ENCODE measurements around the gene SYNPO. TPM values are rescaled to one million over a fixed set of nuclear protein-coding genes. Genes with fewer than 3 reads are reported as not detected.
A peak's percentile ranks its signal among the peaks of the same experiment; 100 is the strongest.

SYNPO gene
- total RNA-seq, 1 donor from 2014 or later = 86.6 TPM

- H3K9me3 Mint-ChIP-seq = no peaks in the 10 kb centered on the region
- no peak for DNase-seq (ENCODE audit: low spot score in 2 of 2, unreplicated experiment in 2 of 2)
- peaks cover 60% of the 10 kb centered on the region for H3K4me1 Mint-ChIP-seq
- peak overlapping the region; percentile 47 for H3K27ac Mint-ChIP-seq
- H3K27me3 Mint-ChIP-seq (ENCODE audit: low read depth) = no peaks in the 10 kb centered on the region
- H3K36me3 Mint-ChIP-seq = no peaks in the 10 kb centered on the region
- no peak for TF ChIP-seq CTCF (IDR thresholded peaks at IDR 0.05; ENCODE audit: unreplicated experiment)
- H3K4me3 Mint-ChIP-seq = no peak overlapping the region
Measured at GRCh38 chr5:150616506-150616905, 24.0 kb upstream of the SYNPO start.

GRCh38 chr5:150618163-150618562 lies 22.3 kb upstream of the SYNPO start:
- no peaks in the 10 kb centered on the region for H3K36me3 Mint-ChIP-seq
- no peak for DNase-seq (ENCODE audit: low spot score in 2 of 2, unreplicated experiment in 2 of 2)
- H3K9me3 Mint-ChIP-seq = no peaks in the 10 kb centered on the region
- no peak overlapping the region for H3K4me3 Mint-ChIP-seq
- TF ChIP-seq CTCF (IDR thresholded peaks at IDR 0.05; ENCODE audit: unreplicated experiment) = no peak
- peaks cover 58% of the 10 kb centered on the region for H3K4me1 Mint-ChIP-seq
- H3K27me3 Mint-ChIP-seq (ENCODE audit: low read depth) = no peaks in the 10 kb centered on the region
- H3K27ac Mint-ChIP-seq = peak overlapping the region; percentile 68

GRCh38 chr5:150618588-150619281 lies 21.7 kb upstream of the SYNPO start:
- Mint-ChIP-seq H3K4me3 (no peak overlapping the region), H3K36me3 (no peaks in the 10 kb centered on the region), H3K4me1 (peaks cover 55% of the 10 kb centered on the region), H3K9me3 (no peaks in the 10 kb centered on the region), H3K27me3 (ENCODE audit: low read depth) (no peaks in the 10 kb centered on the region), H3K27ac (peak overlapping the region; percentile 39)
- TF ChIP-seq CTCF (IDR thresholded peaks at IDR 0.05; ENCODE audit: unreplicated experiment) = no peak
- DNase-seq (ENCODE audit: low spot score in 2 of 2, unreplicated experiment in 2 of 2) = no peak

GRCh38 chr5:150619359-150620230 lies 20.9 kb upstream of the SYNPO start:
- Mint-ChIP-seq H3K27ac (peak overlapping the region; percentile 54), H3K36me3 (no peaks in the 10 kb centered on the region), H3K9me3 (no peaks in the 10 kb centered on the region), H3K4me3 (no peak overlapping the region), H3K27me3 (ENCODE audit: low read depth) (no peaks in the 10 kb centered on the region), H3K4me1 (peaks cover 55% of the 10 kb centered on the region)
- TF ChIP-seq CTCF (IDR thresholded peaks at IDR 0.05; ENCODE audit: unreplicated experiment) = no peak
- DNase-seq (ENCODE audit: low spot score in 2 of 2, unreplicated experiment in 2 of 2) = no peak

- no peaks in the 10 kb centered on the region for H3K27me3 Mint-ChIP-seq (ENCODE audit: low read depth)
- H3K9me3 Mint-ChIP-seq = no peaks in the 10 kb centered on the region
- DNase-seq (ENCODE audit: low spot score in 2 of 2, unreplicated experiment in 2 of 2) = no peak
- no peak for TF ChIP-seq CTCF (IDR thresholded peaks at IDR 0.05; ENCODE audit: unreplicated experiment)
- H3K27ac Mint-ChIP-seq = no peak overlapping the region
- H3K4me3 Mint-ChIP-seq = no peak overlapping the region
- no peaks in the 10 kb centered on the region for H3K36me3 Mint-ChIP-seq
- H3K4me1 Mint-ChIP-seq = peaks cover 48% of the 10 kb centered on the region
Measured at GRCh38 chr5:150621301-150621700, 19.2 kb upstream of the SYNPO start.
